Stimulated activated CD4-positive, alpha-beta T cell treated with anti-CD3 and anti-CD28 coated beads, Interleukin-15, amount 100 ng/mL, for 48 hours (primary cell): ENCODE results near the gene MX1.

ENCODE experiments used
- DNase-seq, 2 donors: peaks; one replicate each; pipeline ENCODE4 v3.0.0-alpha.2; 2020; ENCODE audit warnings: low read depth in 2 of 2

The MX1 gene

DNA sequence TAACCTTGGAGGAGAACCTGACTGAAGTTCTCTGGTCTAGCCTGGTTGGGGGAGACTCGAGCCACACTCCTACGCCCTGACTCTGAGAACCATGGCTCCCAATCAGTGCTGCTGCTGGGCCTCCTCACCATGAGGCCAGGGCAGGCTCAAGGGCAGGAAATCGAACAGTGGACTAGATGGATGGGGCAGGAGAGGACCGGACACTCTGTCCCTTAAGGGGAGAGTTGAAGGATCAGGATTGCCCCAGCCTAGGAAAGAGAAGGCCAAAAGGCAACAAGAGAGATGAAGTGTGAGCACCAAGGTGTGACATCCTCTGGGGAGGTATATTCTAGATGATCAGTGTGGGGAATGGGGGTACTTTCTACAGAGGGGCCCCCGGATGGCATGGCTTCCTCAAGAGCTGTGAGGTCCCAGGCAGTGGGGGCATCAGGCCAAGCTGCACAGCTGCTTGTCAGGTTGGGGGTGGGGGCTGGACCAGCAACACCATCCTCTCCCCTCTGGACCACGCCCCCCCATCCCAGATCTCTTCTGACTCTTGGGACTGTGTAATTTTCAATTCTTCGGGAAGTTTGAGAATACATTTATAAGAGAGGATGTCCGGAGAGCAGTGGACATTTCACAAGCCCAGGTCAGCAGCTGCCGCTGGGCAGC, 34.0 kb downstream of the MX1 start:
- DNase-seq = no peak

DNA sequence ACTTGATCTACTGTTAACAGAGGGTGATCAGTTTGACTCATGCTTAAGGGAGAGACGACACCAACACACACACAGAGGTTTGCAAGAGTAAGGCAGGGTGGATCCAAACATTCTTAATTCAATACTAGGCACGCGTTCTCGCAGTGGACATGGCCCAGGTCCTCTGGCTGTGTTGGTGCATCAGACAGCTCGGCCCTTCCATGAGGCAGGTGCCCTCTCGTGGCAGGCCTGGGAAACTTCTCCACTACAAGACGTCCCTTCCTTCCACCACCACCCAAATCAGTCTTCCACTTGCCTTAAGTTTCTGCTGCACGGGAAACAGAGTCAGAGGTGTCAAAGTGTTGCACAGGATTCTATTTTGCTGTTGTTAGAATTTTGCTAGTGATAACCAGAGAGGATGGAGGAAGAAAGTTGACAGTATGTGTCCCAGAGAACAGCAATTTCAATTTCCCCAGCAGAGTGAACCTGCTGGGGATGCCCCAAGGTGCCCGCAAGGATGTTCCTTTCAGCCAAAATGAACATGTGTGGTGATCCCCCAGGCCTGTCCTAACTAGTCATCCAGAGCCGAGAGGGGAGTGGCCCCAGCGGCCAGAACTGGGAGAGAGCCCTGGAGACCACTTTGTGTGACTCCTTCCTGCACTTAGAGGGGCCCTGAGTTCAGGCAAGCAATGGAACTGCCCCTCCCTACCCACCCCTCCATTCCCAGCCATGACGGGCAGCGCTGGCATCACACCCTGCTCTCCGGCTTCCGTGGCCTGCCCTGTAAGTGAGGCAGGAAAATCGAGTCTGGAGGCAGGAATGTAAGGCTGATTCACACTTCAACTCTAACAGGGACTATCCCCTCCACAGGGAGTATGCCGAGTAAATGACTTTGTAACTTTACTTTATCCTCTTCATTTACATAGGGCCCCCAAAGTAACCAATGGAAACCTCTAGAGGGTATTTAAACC, 34.8 kb downstream of the MX1 start:
- DNase-seq = peak in 1 of 2 donors; percentile 40

DNA sequence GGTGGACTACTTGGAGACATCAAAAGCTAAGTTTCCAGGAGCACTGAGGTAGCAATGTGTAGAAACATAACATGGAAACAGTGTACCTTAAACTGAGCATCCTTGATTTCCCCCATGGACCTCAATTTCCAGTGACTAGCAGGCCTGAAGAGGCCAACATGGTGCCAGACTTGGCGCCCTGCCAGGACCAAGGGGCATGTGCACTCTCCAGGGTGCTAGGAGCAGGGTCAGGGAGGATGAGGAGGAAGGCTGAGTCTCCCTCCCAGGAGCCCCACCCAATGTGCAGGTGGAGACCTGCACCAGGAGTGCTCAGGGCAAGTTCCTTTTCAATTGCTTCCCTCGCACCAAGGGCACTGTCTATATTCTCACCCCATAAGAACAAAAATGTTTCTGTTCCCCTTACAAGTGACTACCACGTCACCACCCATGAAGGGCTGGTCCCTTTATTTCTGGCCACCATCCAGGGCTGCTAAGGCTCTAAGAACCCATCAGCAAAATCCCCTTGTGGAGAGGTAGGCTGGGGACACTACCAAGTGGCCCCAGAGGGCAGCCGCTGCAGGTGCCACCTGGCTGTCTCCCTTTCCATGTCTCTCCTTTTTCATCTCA, 39.2 kb downstream of the MX1 start:
- DNase-seq = no peak

DNA sequence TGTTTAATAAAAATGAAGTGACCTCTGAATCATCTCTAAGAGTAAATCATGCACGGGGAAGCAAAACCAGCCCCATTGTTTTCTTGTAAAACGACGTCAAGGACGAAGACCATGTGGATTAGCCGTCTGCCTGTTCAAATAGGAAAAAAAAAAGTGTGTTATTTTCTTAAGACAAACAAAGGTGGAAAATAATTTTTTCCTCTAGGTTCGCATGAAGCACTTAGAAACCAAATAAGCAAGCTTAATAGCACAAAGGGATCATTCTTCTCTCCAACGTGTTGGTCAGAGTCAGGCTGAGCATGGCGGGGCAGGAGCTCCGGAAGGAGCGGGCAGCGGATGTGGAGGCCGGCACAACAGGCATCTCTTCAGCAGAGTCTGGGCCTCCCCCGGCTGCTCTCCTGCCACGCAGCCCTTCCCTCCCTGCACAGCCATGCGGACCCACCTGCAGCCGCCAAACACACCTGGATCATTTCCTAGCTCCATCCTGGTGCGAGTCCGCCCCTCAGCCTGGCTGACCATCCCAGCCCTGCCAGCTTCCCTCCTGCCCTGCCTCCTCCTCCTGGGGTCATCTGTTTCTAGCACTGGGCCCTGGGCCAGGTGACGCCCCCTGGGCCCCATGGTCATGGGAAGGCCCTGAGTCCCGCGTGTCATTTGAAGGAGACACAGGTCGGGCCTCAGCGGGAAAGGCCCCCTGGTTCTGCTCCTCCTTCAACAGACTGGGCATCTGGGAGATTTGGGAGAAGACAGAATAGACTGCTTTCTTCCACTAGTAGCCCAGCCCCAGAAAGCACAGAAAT, 40.2 kb downstream of the MX1 start:
- no peak for DNase-seq

DNA sequence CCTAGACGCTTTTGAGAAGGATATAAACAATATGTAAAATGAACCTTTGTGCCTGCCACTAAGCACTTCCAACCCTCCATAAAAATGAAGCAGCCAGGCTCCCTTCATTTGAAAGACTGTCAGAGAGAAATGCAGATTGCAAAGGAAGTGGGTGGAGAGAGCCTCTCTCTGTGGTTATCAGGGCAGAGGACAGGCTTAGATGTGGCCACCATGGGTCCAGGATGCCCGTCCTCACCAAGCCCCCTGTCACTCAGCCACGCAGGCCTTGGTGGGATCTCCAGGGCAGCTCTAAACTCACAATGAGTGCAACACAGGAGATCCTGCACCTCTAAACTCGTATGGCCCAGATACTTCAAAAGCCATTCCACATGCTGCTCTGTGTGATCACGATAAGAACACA, 44.0 kb downstream of the MX1 start:
- DNase-seq = no peak

DNA sequence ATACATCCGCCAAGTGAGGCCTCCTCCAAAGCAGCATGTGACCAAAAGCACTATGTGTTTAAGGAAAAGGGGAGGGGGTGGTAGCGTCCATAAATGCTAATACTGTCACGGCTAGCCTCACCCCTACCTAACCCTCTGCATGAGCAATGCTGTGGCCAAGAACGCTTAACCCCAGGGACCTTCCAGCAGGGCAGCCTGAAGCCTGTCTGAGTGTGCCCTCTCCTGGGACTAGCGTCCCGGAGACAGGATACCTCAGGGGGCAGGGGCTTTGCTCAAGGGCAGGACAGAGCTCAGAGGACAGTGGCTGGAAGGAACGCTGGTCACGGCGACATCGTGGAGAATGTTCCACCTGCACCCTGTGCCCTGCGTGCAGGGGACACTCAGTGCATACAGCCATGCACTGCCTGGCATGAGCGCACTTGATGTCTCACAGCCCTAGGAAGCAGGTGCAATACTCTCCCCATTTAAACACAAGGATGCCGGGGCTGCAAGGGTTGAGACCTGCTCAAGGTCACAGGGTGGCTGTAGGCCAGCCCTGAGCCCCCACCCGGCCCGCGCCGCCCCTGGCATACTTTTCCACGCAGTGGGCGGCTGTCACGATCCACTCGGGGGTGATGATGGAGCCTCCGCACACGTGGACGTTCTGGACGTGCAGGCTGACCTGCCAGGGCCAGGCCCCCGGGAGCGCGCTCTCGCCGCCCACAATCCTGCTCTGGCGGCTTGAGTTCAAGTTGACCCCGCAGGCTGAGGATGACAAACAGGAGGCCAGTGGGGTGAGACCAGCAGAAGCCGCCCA, 46.9 kb downstream of the MX1 start:
- no peak for DNase-seq

DNA sequence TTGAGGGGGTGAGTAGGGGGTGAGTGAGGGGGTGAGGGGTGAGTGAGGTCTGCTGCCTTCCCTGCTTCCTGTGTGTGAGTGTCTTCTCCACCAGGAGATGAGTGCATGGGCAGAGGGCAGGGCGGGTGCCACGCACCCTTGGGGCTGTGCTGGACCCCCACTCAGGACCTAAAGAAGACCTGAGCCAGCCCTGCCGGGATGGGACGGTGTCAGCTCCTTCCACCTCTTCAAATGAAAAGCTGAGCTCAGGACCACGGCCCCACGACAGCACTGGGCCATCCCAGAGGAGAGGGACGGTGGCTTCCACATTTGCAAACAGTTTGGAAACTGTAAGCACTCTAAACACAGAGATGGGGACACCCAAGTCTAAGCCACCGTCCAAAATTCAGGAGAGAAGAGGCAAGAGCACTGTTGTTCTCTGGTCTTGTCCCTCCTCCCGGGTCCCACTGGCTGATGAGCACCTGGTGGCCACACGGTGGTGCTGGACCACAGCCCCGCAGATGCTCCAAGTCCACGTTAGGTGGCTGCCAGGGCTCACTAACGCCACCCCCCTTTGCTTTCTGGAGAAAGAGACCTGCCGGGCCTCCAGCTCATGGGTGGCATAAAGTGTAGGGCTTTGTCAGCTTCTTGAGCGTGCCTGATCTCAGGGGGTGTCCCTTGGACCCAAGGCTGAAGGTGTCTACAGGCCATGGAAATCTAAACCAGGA, 49.8 kb downstream of the MX1 start:
- DNase-seq = no peak

DNA sequence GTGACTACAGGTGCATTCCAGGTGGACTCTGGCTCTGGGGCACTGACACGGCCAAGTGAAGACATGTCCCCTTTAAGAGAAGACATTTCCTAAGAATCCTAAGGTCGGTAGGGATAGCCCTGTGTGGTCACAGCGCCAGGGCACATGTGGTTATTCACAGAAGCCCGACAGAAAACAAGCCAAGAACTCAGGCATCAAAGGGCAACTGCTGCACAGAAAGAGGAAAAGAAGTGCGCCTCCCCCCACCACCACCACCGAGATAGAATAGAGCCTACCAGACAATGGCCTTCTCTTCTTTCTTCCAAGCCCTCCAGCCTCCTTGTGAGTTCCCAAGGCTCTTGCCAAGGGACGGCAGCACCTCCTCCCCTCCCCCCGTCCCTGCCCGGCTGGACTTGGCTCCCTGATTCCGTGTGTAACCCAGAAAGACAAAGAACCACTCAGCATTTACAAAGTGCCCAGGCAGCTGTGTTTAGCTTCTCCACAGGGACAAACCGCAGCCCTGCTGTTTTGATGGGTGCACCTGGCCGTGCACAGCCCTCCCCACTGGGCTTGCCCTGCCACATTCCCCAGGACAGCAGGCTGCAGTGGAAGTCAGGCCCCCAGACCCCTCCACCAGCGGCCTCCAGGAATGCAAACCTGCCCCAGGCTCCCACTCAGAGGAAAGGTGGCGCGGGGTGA, 51.7 kb downstream of the MX1 start:
- DNase-seq = no peak

DNA sequence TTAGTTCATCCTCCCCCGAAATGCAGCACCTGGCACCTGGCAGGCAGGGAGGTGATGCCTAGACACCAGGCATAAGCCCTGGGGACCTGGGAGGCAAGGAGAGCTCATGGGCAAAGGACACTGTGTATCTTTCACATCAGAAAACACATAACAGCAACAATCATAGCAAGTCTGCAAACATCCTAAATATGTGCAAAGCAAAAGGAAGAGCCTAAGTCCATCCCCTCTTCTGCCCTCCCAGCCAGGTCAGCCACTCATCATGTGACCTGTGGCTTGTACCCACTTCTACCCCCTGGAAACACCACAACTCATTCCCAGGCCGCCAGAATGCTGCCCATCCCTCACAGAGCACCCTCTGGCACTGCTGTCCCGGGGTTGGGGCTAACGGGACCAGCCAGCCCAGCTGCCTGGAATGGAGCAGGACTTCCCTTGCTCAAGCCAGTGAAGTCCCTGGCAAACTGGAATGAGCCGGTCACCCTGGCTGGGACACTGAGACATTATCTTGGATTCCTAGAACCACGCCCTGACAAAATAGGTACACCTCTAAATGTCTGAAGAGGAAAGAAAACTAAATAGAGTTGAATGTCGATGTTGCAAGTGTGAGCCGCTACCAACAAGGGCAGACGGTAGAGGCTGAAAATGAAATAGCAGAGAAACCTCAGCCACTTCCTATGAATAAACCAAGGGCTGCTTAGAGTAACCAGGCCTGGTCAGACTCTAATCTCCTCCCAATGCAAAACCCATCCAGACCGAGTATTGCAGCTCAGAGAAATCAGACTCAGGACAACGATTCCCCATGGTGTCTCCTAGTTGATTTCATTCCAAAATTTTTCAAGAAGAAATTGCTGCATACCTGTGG, 52.5 kb downstream of the MX1 start:
- no peak for DNase-seq

DNA sequence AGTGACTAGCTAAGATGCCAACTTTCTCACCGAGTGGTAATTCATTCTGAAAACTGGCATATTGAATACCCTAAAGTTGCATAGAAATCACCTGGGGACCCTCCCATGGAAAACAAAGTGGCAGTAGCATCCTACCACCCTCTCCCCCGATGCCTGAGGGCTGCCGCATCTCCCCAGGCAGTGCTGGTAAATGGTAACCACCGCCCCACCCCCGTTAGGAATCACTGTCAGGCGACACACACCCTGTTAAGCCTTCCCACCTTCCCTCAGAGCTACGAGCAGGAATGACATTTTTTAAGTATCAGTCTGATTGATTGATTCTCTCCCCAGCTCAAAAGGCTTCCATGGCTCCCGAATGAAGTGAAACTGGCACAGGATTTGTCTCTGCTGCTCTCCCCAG, 53.6 kb downstream of the MX1 start:
- DNase-seq = no peak

DNA sequence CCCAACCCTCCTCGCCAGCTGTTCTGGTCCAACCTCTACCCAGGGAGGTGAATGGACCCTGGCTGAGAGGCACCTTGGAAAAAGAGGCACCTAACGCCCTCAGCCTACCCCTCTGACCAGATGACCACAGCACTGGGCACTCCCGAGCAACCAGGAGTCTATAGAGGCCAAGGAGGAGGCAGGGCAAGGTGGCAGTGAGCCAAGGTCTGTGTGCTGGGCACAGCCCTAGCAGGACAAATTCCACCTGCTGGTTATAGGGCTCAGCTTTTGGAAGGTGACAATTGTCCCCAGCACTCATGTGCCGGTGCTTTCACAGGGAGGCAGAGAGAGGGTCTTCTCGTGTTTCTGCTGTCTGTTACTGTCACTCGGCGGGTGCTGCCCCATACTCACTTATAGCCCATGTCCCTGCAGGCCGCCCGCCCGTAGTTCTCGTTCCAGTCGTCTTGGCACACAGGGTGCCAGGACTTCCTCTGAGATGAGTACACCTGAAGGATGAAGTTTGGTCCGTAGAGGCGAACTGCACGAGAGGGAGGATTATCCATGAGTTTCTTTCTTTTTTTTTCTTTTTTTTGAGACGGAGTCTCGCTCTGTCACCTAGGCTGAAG, 54.1 kb downstream of the MX1 start:
- DNase-seq = no peak

DNA sequence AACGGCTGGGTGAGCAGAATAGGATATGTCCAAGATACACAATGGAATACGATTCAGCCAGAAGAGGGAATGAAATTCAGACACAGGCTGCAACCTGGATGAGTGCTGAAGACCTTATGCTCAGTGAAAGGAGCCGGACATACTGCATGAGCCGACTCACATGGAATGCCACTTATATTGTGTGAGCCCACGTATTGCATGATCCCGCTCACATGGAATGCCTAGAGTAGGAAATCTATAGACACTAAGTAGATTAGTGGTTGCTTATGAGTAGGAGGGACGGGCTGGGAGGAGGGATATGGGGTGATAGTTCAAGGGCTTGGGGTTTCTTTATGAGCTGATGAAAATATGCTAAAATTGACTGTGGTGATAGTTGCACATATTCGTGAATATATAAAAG, 55.2 kb downstream of the MX1 start:
- DNase-seq = no peak

DNA sequence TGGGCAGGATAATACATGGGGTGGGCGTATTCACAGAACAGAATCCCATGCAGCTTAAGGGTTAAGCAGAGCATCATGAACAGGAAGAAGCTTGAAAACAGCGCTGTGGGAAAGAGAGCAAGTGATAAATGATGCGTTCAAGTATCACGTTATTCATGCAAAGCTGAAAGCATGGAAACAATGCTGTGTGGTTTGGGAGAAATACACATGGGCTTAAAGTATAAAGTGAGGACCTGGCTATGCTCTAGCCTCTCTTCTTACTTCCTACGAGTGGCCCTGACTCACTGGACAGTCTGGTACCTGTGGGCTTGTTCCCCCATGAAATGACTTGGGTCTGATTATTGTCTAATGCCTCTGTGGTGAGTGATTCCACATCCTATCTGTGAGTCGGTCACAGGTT, 56.3 kb downstream of the MX1 start:
- no peak for DNase-seq

DNA sequence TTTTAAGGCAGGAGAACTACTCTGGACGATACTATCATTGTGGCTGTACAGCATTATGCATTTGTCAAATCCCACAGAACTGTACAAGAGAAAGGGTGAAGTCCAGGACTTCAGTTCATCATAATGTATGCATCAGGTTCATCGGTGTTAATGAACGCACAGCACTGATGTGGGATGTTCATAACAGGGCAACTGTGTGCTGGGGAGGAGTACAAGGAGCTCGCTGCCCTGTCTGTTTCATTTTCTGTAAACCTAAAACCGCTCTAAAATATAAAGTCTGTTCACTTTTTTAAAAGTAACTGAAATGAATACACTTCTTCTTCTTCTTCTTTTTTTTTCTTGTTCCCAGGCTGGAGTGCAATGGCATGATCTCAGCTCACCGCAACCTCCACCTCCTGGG, 56.9 kb downstream of the MX1 start:
- no peak for DNase-seq

DNA sequence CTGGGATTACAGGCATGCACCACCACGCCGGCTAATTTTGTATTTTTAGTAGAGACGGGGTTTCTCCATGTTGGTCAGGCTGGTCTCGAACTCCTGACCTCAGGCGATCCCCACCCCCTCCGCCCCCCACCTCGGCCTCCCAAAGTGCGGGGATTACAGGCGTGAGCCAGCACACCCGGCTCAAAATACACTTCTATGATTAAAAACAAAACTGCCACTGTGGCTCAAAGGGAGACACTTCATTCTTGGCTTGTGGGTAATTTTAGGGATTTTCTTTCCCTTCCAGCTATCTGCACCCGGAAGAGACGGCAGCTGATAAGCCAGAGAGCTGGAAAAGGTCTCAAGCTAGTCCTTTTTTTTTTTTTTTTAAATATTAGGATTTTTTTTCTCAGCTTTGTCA, 57.4 kb downstream of the MX1 start:
- DNase-seq = no peak

DNA sequence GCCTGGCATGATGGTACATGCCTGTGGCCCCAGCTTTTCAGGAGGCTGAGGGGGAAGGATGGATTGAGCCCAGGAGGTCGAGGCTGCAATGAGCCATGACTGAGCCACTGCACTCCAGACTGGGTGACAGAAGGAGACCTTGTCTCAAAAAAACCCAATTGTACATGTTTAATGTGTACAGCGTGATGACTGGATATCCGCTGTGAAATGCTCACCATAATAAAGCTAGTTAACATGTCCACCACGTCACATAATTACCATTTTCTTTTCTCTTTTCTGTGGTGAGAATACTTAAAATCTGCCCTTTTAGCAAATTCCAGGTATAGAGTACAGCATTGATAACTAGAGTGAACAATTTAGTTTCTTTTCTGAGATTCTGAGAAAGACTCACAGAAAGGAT, 57.9 kb downstream of the MX1 start:
- no peak for DNase-seq

DNA sequence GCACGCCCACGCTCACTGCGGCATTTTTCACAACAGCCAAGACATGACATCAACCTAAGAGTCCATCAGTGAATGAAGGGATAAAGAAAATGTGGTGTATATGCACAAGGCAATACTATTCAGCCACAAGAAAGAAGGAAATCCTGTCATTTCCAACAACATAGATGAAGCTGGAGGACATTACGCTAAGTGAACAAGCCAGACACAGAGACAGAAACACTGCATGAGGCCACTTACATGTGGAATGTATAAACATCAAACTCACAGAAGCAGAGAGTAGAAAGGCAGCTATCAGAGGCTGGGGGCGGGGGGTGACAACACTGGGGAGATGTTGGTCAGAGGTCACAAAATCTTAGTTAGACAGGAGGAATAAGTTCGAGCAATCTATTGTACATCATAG, 61.0 kb downstream of the MX1 start:
- no peak for DNase-seq

DNA sequence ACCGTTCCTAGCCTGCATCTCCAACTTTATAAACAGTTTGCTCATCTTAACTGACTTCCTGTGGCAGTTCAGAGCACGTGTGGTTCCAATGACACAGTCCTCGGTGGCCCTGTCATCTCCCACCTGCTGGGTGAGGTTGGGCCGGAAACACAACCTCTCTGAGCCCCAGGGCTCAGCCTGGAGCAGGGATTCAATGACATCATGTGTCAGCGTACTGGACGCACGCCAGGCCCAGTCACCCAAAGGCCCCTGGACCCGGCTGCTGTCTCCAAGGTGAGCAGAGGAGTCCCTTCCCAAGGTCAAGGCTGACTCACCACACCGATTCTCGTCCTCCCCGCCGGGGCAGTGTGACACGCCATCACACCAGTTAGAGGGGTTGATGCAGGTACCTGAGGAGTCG, 62.0 kb downstream of the MX1 start:
- DNase-seq = no peak

DNA sequence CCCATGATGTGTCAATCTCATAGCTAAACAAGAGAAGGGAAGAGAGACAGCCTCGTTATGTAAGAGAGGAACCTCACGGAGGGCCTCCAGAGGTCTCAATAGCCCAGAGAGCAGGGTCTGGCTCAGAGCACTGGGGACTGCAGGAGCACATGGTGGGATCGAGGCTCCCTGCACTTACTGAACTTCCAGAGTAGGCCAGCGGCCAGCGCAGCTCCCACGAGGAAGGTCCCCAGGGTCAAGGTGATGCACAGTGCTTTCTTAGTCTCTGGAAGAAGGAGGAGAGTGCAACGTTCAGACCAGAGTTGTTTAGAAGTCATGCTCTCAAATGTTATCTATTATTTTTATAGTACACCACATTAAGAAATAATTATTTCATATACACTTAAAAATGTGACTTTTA, 63.3 kb downstream of the MX1 start:
- DNase-seq = no peak
